ENCODE data around the gene LTB4R2.

Gene LTB4R2

GRCh38 chr14:24339284-24340151, 29.6 kb downstream of the LTB4R2 start, which contains the start of gene RIPK3:
Gene RIPK3 (minus strand): TSS chr14:24339991. CDS start chr14:24339826, 165 bp downstream.
- peaks cover 7 to 25% of the 10 kb centered on the region in 2 donors for H3K36me3 ChIP-seq (ENCODE audit: control insufficient read depth in 1 of 2, insufficient read depth in 2 of 2, low read length in 2 of 2)
- no peaks in the 10 kb centered on the region for H3K9me3 ChIP-seq (ENCODE audit: control insufficient read depth in 1 of 2, low read length in 2 of 2)
- peak within 1 kb of the TSS; percentile 88 to 90 for H3K9ac ChIP-seq (ENCODE audit: low read depth in 1 of 2, low read length in 2 of 2)
- peak within 1 kb of the TSS; percentile 60 for H3K27ac ChIP-seq (ENCODE audit: low read depth, low read length)
- H3K4me3 ChIP-seq (ENCODE audit: low read depth in 1 of 2, low read length in 2 of 2), result peak within 1 kb of the TSS; percentile 88 to 95
- peaks cover 26 to 28% of the 10 kb centered on the region in 2 donors for H3K4me1 ChIP-seq (ENCODE audit: control insufficient read depth in 1 of 2, insufficient read depth in 2 of 2, low read length in 2 of 2)
- H3K27me3 ChIP-seq (ENCODE audit: control insufficient read depth in 1 of 2, insufficient read depth in 2 of 2, low read length in 2 of 2), result peaks cover 8 to 16% of the 10 kb centered on the region in 2 donors

GRCh38 chr14:24340606-24341005, 30.7 kb downstream of the LTB4R2 start:
- H3K27me3 ChIP-seq (ENCODE audit: control insufficient read depth in 1 of 2, insufficient read depth in 2 of 2, low read length in 2 of 2), result peaks cover 0 to 5% of the 10 kb centered on the region in 2 donors
- H3K4me3 ChIP-seq (ENCODE audit: low read depth in 1 of 2, low read length in 2 of 2), result no peak overlapping the region
- peaks cover 7 to 25% of the 10 kb centered on the region in 2 donors for H3K36me3 ChIP-seq (ENCODE audit: control insufficient read depth in 1 of 2, insufficient read depth in 2 of 2, low read length in 2 of 2)
- H3K4me1 ChIP-seq (ENCODE audit: control insufficient read depth in 1 of 2, insufficient read depth in 2 of 2, low read length in 2 of 2), result peaks cover 21 to 22% of the 10 kb centered on the region in 2 donors
- no peaks in the 10 kb centered on the region for H3K9me3 ChIP-seq (ENCODE audit: control insufficient read depth in 1 of 2, low read length in 2 of 2)
- no peak overlapping the region for H3K27ac ChIP-seq (ENCODE audit: low read depth, low read length)
- no peak overlapping the region for H3K9ac ChIP-seq (ENCODE audit: low read depth in 1 of 2, low read length in 2 of 2)

GRCh38 chr14:24342889-24343288, 32.9 kb downstream of the LTB4R2 start:
- no peak overlapping the region for H3K4me3 ChIP-seq (ENCODE audit: low read depth in 1 of 2, low read length in 2 of 2)
- H3K36me3 ChIP-seq (ENCODE audit: control insufficient read depth in 1 of 2, insufficient read depth in 2 of 2, low read length in 2 of 2), result peaks cover 2 to 4% of the 10 kb centered on the region in 2 donors
- H3K4me1 ChIP-seq (ENCODE audit: control insufficient read depth in 1 of 2, insufficient read depth in 2 of 2, low read length in 2 of 2), result peaks cover 30% of the 10 kb centered on the region in 2 donors
- H3K27me3 ChIP-seq (ENCODE audit: control insufficient read depth in 1 of 2, insufficient read depth in 2 of 2, low read length in 2 of 2), result no peaks in the 10 kb centered on the region
- no peaks in the 10 kb centered on the region for H3K9me3 ChIP-seq (ENCODE audit: control insufficient read depth in 1 of 2, low read length in 2 of 2)
- no peak overlapping the region for H3K27ac ChIP-seq (ENCODE audit: low read depth, low read length)
- H3K9ac ChIP-seq (ENCODE audit: low read depth in 1 of 2, low read length in 2 of 2), result no peak overlapping the region

- peaks cover 19 to 20% of the 10 kb centered on the region in 2 donors for H3K4me1 ChIP-seq (ENCODE audit: control insufficient read depth in 1 of 2, insufficient read depth in 2 of 2, low read length in 2 of 2)
- H3K27me3 ChIP-seq (ENCODE audit: control insufficient read depth in 1 of 2, insufficient read depth in 2 of 2, low read length in 2 of 2), result no peaks in the 10 kb centered on the region
- no peak overlapping the region for H3K4me3 ChIP-seq (ENCODE audit: low read depth in 1 of 2, low read length in 2 of 2)
- H3K9me3 ChIP-seq (ENCODE audit: control insufficient read depth in 1 of 2, low read length in 2 of 2), result no peaks in the 10 kb centered on the region
- no peaks in the 10 kb centered on the region for H3K36me3 ChIP-seq (ENCODE audit: control insufficient read depth in 1 of 2, insufficient read depth in 2 of 2, low read length in 2 of 2)
- H3K9ac ChIP-seq (ENCODE audit: low read depth in 1 of 2, low read length in 2 of 2), result no peak overlapping the region
- no peak overlapping the region for H3K27ac ChIP-seq (ENCODE audit: low read depth, low read length)
Measured at GRCh38 chr14:24343795-24344660, 34.1 kb downstream of the LTB4R2 start.

GRCh38 chr14:24347134-24347533, 37.2 kb downstream of the LTB4R2 start:
- H3K27me3 ChIP-seq (ENCODE audit: control insufficient read depth in 1 of 2, insufficient read depth in 2 of 2, low read length in 2 of 2), result peaks cover 0 to 4% of the 10 kb centered on the region in 2 donors
- no peak overlapping the region for H3K27ac ChIP-seq (ENCODE audit: low read depth, low read length)
- peaks cover 12 to 17% of the 10 kb centered on the region in 2 donors for H3K4me1 ChIP-seq (ENCODE audit: control insufficient read depth in 1 of 2, insufficient read depth in 2 of 2, low read length in 2 of 2)
- no peaks in the 10 kb centered on the region for H3K36me3 ChIP-seq (ENCODE audit: control insufficient read depth in 1 of 2, insufficient read depth in 2 of 2, low read length in 2 of 2)
- no peaks in the 10 kb centered on the region for H3K9me3 ChIP-seq (ENCODE audit: control insufficient read depth in 1 of 2, low read length in 2 of 2)
- H3K9ac ChIP-seq (ENCODE audit: low read depth in 1 of 2, low read length in 2 of 2), result no peak overlapping the region
- no peak overlapping the region for H3K4me3 ChIP-seq (ENCODE audit: low read depth in 1 of 2, low read length in 2 of 2)

- Histone ChIP-seq H3K4me3 (ENCODE audit: low read depth in 1 of 2, low read length in 2 of 2) (no peak overlapping the region), H3K27me3 (ENCODE audit: control insufficient read depth in 1 of 2, insufficient read depth in 2 of 2, low read length in 2 of 2) (peaks cover 0 to 4% of the 10 kb centered on the region in 2 donors), H3K4me1 (ENCODE audit: control insufficient read depth in 1 of 2, insufficient read depth in 2 of 2, low read length in 2 of 2) (peaks cover 12 to 17% of the 10 kb centered on the region in 2 donors), H3K36me3 (ENCODE audit: control insufficient read depth in 1 of 2, insufficient read depth in 2 of 2, low read length in 2 of 2) (no peaks in the 10 kb centered on the region), H3K27ac (ENCODE audit: low read depth, low read length) (no peak overlapping the region), H3K9me3 (ENCODE audit: control insufficient read depth in 1 of 2, low read length in 2 of 2) (no peaks in the 10 kb centered on the region), H3K9ac (ENCODE audit: low read depth in 1 of 2, low read length in 2 of 2) (no peak overlapping the region)
Measured at GRCh38 chr14:24348186-24348585, 38.2 kb downstream of the LTB4R2 start.

GRCh38 chr14:24349742-24350141, 39.8 kb downstream of the LTB4R2 start:
- no peak overlapping the region for H3K27ac ChIP-seq (ENCODE audit: low read depth, low read length)
- peaks cover 0 to 4% of the 10 kb centered on the region in 2 donors for H3K27me3 ChIP-seq (ENCODE audit: control insufficient read depth in 1 of 2, insufficient read depth in 2 of 2, low read length in 2 of 2)
- peaks cover 15 to 18% of the 10 kb centered on the region in 2 donors for H3K4me1 ChIP-seq (ENCODE audit: control insufficient read depth in 1 of 2, insufficient read depth in 2 of 2, low read length in 2 of 2)
- H3K9ac ChIP-seq (ENCODE audit: low read depth in 1 of 2, low read length in 2 of 2), result no peak overlapping the region
- H3K36me3 ChIP-seq (ENCODE audit: control insufficient read depth in 1 of 2, insufficient read depth in 2 of 2, low read length in 2 of 2), result no peaks in the 10 kb centered on the region
- no peak overlapping the region for H3K4me3 ChIP-seq (ENCODE audit: low read depth in 1 of 2, low read length in 2 of 2)
- no peaks in the 10 kb centered on the region for H3K9me3 ChIP-seq (ENCODE audit: control insufficient read depth in 1 of 2, low read length in 2 of 2)

GRCh38 chr14:24351517-24351916, 41.6 kb downstream of the LTB4R2 start:
- H3K9ac ChIP-seq (ENCODE audit: low read depth in 1 of 2, low read length in 2 of 2), result no peak overlapping the region
- peaks cover 0 to 4% of the 10 kb centered on the region in 2 donors for H3K27me3 ChIP-seq (ENCODE audit: control insufficient read depth in 1 of 2, insufficient read depth in 2 of 2, low read length in 2 of 2)
- H3K4me3 ChIP-seq (ENCODE audit: low read depth in 1 of 2, low read length in 2 of 2), result no peak overlapping the region
- no peaks in the 10 kb centered on the region for H3K36me3 ChIP-seq (ENCODE audit: control insufficient read depth in 1 of 2, insufficient read depth in 2 of 2, low read length in 2 of 2)
- no peaks in the 10 kb centered on the region for H3K9me3 ChIP-seq (ENCODE audit: control insufficient read depth in 1 of 2, low read length in 2 of 2)
- H3K4me1 ChIP-seq (ENCODE audit: control insufficient read depth in 1 of 2, insufficient read depth in 2 of 2, low read length in 2 of 2), result peaks cover 15 to 18% of the 10 kb centered on the region in 2 donors
- no peak overlapping the region for H3K27ac ChIP-seq (ENCODE audit: low read depth, low read length)

GRCh38 chr14:24353559-24354481, 43.9 kb downstream of the LTB4R2 start:
- Histone ChIP-seq H3K27me3 (ENCODE audit: control insufficient read depth in 1 of 2, insufficient read depth in 2 of 2, low read length in 2 of 2) (peaks cover 0 to 4% of the 10 kb centered on the region in 2 donors), H3K27ac (ENCODE audit: low read depth, low read length) (no peak overlapping the region), H3K36me3 (ENCODE audit: control insufficient read depth in 1 of 2, insufficient read depth in 2 of 2, low read length in 2 of 2) (no peaks in the 10 kb centered on the region), H3K9me3 (ENCODE audit: control insufficient read depth in 1 of 2, low read length in 2 of 2) (no peaks in the 10 kb centered on the region), H3K9ac (ENCODE audit: low read depth in 1 of 2, low read length in 2 of 2) (no peak overlapping the region), H3K4me3 (ENCODE audit: low read depth in 1 of 2, low read length in 2 of 2) (no peak overlapping the region), H3K4me1 (ENCODE audit: control insufficient read depth in 1 of 2, insufficient read depth in 2 of 2, low read length in 2 of 2) (peaks cover 6 to 9% of the 10 kb centered on the region in 2 donors)

Measured in duodenal mucosa (tissue), 2 donors.